Ascending aorta (tissue), 2 donors: ENCODE data around the gene CDC14A. TPM values are rescaled to one million over a fixed set of nuclear protein-coding genes. Genes with fewer than 3 reads are reported as not detected.

Experiments
- DNase-seq, 2 donors: peaks; one replicate each; pipeline ENCODE4 v3.0.0-alpha.2; 2019; ENCODE audit warnings: low spot score in 2 of 2
- H3K27ac ChIP-seq, 2 donors: fragments of 200-600 bp; sonication (generic); one replicate each; pipeline ENCODE4 v1.5.1; 2016 to 2017; ENCODE audit warnings: mild to moderate bottlenecking in 1 of 2
- H3K27me3 ChIP-seq: fragments of 200-600 bp; sonication (generic); one replicate; pipeline ENCODE4 v1.5.1; 2017
- H3K36me3 ChIP-seq, 2 donors: fragments of 200-600 bp; sonication (generic); one replicate each; pipeline ENCODE4 v1.5.1; 2016
- H3K4me1 ChIP-seq, 2 donors: fragments of 200-600 bp; sonication (generic); one replicate each; pipeline ENCODE4 v1.5.1; 2016 to 2017; ENCODE audit warnings: mild to moderate bottlenecking in 1 of 2
- H3K4me3 ChIP-seq, 2 donors: fragments of 200-600 bp; sonication (generic); one replicate each; pipeline ENCODE4 v1.5.1; 2016 to 2017; ENCODE audit warnings: mild to moderate bottlenecking in 1 of 2
- H3K9me3 ChIP-seq, 2 donors: fragments of 200-600 bp; sonication (generic); one replicate each; pipeline ENCODE4 v1.5.1; 2016
- intact Hi-C: fragments of 100-400 bp; cut with DNase I; formaldehyde crosslinking; loops from one replicate; pipeline ENCODE4 v1.15.1; 2023
- total RNA-seq: library from RNA; depleted of rRNA; stranded (reverse); fragments of >200 nt; gene quantifications from one replicate; pipeline ENCODE4 v1.1.0, GENCODE V29; 2016
- TF ChIP-seq, protein P1 (sequence below), 3 experiments: fragments of 200-600 bp in 2 of 3; fragments of 450-650 bp in 1 of 3; sonication (generic) in 2 of 3; IDR thresholded peaks; one replicate each; pipeline ENCODE4 v1.5.1; 2016 to 2019; ENCODE audit warnings: antibody characterized with exemption in 3 of 3, mild to moderate bottlenecking in 1 of 3, moderate library complexity in 1 of 3

Gene CDC14A
- total RNA-seq, 1 donor from 2014 or later, result 2.0 TPM

DNA sequence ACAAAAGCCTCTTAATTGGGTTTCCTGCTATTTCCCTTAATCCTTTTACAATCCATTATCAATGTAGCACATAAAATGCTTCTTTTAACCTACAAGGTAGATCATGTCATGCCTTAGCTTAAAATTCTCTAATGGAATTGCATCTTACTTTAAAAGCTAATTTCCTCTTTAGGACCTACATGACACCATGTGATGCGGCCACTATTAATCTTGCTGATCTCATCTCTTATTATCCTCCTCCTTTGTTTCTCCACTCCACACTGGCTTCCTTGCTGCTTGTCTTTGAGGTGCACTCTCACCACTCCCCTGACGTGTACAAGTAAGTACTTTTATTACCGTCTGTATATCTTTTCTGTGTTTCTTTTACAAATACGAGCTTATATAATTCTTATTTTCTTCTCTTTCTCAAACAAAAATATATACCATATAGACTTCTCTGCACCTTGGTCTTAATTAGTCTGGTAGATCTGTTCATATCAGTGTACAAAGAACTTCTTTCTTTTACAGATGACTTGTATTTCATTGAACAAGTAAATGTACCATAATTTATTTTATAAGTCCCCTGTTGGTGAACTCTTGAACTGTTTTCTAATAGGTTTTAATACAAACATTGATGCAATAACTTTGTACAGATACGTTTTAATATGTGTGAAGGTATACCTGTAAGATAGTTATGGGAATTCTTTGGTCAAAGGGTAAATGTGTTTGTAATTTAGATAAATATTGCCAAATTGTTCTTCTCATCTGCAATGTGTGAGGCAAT is 213.8 kb downstream of the CDC14A start:
- TF ChIP-seq, protein P1, sequence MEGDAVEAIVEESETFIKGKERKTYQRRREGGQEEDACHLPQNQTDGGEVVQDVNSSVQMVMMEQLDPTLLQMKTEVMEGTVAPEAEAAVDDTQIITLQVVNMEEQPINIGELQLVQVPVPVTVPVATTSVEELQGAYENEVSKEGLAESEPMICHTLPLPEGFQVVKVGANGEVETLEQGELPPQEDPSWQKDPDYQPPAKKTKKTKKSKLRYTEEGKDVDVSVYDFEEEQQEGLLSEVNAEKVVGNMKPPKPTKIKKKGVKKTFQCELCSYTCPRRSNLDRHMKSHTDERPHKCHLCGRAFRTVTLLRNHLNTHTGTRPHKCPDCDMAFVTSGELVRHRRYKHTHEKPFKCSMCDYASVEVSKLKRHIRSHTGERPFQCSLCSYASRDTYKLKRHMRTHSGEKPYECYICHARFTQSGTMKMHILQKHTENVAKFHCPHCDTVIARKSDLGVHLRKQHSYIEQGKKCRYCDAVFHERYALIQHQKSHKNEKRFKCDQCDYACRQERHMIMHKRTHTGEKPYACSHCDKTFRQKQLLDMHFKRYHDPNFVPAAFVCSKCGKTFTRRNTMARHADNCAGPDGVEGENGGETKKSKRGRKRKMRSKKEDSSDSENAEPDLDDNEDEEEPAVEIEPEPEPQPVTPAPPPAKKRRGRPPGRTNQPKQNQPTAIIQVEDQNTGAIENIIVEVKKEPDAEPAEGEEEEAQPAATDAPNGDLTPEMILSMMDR (IDR thresholded peaks at IDR 0.05), result no peak
- DNase-seq, result no peak
- Histone ChIP-seq H3K36me3 (no peaks in the 10 kb centered on the region), H3K4me3 (no peak overlapping the region), H3K27ac (no peak overlapping the region), H3K9me3 (no peaks in the 10 kb centered on the region), H3K27me3 (no peaks in the 10 kb centered on the region), H3K4me1 (no peaks in the 10 kb centered on the region)
- intact Hi-C loops, result no loop called here

DNA sequence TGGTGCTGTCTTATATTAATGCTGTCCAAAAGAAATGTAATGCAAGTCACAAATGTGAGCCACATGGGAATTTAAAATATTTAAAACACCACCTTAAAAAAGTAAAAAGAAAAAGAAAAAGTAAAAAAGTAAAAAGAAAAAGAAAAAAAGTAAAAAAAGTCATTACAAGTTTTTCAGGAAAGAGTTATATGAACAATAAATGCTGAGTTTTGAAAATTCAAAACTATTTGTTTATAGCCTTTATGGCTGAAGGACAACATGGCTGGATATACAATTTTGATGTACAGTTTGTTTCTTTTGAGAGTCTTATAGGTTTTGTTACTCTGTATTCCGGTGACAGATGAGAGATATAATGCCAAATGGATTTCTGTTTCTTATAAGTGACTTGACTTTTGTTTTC is 214.8 kb downstream of the CDC14A start:
- Histone ChIP-seq H3K36me3 (no peaks in the 10 kb centered on the region), H3K9me3 (no peaks in the 10 kb centered on the region), H3K4me1 (no peaks in the 10 kb centered on the region), H3K27ac (no peak overlapping the region), H3K4me3 (no peak overlapping the region), H3K27me3 (no peaks in the 10 kb centered on the region)
- no peak for DNase-seq
- intact Hi-C loops, result no loop called here
- TF ChIP-seq, protein P1 (IDR thresholded peaks at IDR 0.05), result no peak

Other genes with a start within 250 kb of the CDC14A start
- 7.0 TPM for gene SASS6, start 219.6 kb upstream of the CDC14A start, total RNA-seq
- 11.4 TPM for gene TRMT13, start 219.3 kb upstream of the CDC14A start, total RNA-seq
- not detected for gene LRRC39, start 174.2 kb upstream of the CDC14A start, total RNA-seq
- 2.3 TPM for gene DBT, start 102.7 kb upstream of the CDC14A start, total RNA-seq
- gene RTCA, start 86.3 kb upstream of the CDC14A start, total RNA-seq, result 2.8 TPM
- gene GPR88, start 185.6 kb downstream of the CDC14A start, total RNA-seq, result not detected